ENCODE measurements around the gene NEO1. TPM values are rescaled to one million over a fixed set of nuclear protein-coding genes. Genes with fewer than 3 reads are reported as not detected.

NEO1 gene
- total and polyA plus RNA-seq, 9 of the 15 experiments (the other 6 are each of a cell fraction or from before 2014, with no cell fraction given), result 0.08 to 1.7 (median 0.48) TPM

- in situ Hi-C loops (cut with MboI) (no loop called here), intact Hi-C loops (cut with micrococcal nuclease) (no loop called here)
- TF ChIP-seq, protein P1, sequence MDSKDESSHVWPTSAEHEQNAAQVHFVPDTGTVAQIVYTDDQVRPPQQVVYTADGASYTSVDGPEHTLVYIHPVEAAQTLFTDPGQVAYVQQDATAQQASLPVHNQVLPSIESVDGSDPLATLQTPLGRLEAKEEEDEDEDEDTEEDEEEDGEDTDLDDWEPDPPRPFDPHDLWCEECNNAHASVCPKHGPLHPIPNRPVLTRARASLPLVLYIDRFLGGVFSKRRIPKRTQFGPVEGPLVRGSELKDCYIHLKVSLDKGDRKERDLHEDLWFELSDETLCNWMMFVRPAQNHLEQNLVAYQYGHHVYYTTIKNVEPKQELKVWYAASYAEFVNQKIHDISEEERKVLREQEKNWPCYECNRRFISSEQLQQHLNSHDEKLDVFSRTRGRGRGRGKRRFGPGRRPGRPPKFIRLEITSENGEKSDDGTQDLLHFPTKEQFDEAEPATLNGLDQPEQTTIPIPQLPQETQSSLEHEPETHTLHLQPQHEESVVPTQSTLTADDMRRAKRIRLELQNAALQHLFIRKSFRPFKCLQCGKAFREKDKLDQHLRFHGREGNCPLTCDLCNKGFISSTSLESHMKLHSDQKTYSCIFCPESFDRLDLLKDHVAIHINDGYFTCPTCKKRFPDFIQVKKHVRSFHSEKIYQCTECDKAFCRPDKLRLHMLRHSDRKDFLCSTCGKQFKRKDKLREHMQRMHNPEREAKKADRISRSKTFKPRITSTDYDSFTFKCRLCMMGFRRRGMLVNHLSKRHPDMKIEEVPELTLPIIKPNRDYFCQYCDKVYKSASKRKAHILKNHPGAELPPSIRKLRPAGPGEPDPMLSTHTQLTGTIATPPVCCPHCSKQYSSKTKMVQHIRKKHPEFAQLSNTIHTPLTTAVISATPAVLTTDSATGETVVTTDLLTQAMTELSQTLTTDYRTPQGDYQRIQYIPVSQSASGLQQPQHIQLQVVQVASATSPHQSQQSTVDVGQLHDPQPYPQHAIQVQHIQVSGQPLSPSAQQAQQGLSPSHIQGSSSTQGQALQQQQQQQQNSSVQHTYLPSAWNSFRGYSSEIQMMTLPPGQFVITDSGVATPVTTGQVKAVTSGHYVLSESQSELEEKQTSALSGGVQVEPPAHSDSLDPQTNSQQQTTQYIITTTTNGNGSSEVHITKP (IDR thresholded peaks at IDR 0.05; ENCODE audit: partially characterized antibody), result no peak
- TF ChIP-seq TBL1XR1 (IDR thresholded peaks at IDR 0.05; ENCODE audit: low read length in 2 of 2) (no peak), NR1H2 (CRISPR knock-in tag; IDR thresholded peaks at IDR 0.05) (no peak), PTRF (tag; IDR thresholded peaks at IDR 0.05) (no peak), TBP (optimal IDR thresholded peaks at IDR 0.05; ENCODE audit: low read depth, low read length) (no peak), CEBPG (CRISPR knock-in tag; IDR thresholded peaks at IDR 0.05) (no peak), CEBPG (tag; conservative IDR thresholded peaks at IDR 0.05 in 1 of 2, IDR thresholded peaks at IDR 0.05 in 1 of 2) (no peak), PRPF4 (IDR thresholded peaks at IDR 0.05; ENCODE audit: insufficient read depth, low read depth, low read length, poor library complexity, severe bottlenecking) (no peak), ZNF507 (tag; conservative IDR thresholded peaks at IDR 0.05) (no peak), STAT6 (CRISPR knock-in tag; IDR thresholded peaks at IDR 0.05) (no peak), HNRNPK (IDR thresholded peaks at IDR 0.05; ENCODE audit: low read depth, low read length, poor library complexity, severe bottlenecking) (no peak), TARDBP (IDR thresholded peaks at IDR 0.05) (no peak)
- TF ChIP-seq, protein P2, sequence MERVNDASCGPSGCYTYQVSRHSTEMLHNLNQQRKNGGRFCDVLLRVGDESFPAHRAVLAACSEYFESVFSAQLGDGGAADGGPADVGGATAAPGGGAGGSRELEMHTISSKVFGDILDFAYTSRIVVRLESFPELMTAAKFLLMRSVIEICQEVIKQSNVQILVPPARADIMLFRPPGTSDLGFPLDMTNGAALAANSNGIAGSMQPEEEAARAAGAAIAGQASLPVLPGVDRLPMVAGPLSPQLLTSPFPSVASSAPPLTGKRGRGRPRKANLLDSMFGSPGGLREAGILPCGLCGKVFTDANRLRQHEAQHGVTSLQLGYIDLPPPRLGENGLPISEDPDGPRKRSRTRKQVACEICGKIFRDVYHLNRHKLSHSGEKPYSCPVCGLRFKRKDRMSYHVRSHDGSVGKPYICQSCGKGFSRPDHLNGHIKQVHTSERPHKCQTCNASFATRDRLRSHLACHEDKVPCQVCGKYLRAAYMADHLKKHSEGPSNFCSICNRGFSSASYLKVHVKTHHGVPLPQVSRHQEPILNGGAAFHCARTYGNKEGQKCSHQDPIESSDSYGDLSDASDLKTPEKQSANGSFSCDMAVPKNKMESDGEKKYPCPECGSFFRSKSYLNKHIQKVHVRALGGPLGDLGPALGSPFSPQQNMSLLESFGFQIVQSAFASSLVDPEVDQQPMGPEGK (CRISPR knock-in tag; IDR thresholded peaks at IDR 0.05; ENCODE audit: borderline replicate concordance), result no peak
- Histone ChIP-seq H4K20me1 (replicated peaks; ENCODE audit: control insufficient read depth, insufficient read depth, low read length) (no peaks in the 10 kb centered on the region), H3K4me2 (ENCODE audit: insufficient read depth, low read length) (no peak overlapping the region), H3K4me3 (no peak overlapping the region), H3K27me3 (ENCODE audit: control insufficient read depth in 2 of 2, insufficient read depth in 2 of 2, low read length in 2 of 2) (peaks cover 3 to 9% of the 10 kb centered on the region in 2 experiments; a peak in 1 of 5 replicates), H3K9ac (ENCODE audit: insufficient read depth in 1 of 2, low read depth in 2 of 2, low read length in 2 of 2) (no peak overlapping the region), H3K79me2 (ENCODE audit: control insufficient read depth, insufficient read depth, low read length) (no peaks in the 10 kb centered on the region), H3K9me3 (replicated peaks; ENCODE audit: control insufficient read depth, insufficient read depth, low read depth, low read length) (no peaks in the 10 kb centered on the region), H3K27ac (ENCODE audit: extremely low read depth, low read depth, low read length) (no peak overlapping the region), H2AFZ (ENCODE audit: low read depth, low read length) (no peak overlapping the region), H3K36me3 (ENCODE audit: control insufficient read depth, insufficient read depth, low read length) (no peaks in the 10 kb centered on the region), H3K9me1 (ENCODE audit: control insufficient read depth, insufficient read depth, low read length) (no peaks in the 10 kb centered on the region), H3K4me1 (replicated peaks in 1 of 2; ENCODE audit: control insufficient read depth in 2 of 2, insufficient read depth in 2 of 2, low read length in 2 of 2) (no peaks in the 10 kb centered on the region)
- DNase-seq (ENCODE audit: extremely low read depth in 1 of 4, low spot score in 3 of 4) (no peak), ATAC-seq (no peak), FAIRE-seq (no peak)
- no TSS peak for BruUV-seq (replicated peaks)
- CTCF ChIA-PET (ENCODE audit: low intra/inter-chr PET ratio), result no interaction called here
- 0% methylated on average over 2 of the region's 2 CpGs for WGBS (ENCODE audit: insufficient coverage, low coverage, missing lambda C conversion rate)
- POLR2A ChIA-PET, result interaction anchor here (0.6 kb wide), 1 partner anchor 128 kb away, joined by 3 read pairs; no protein-coding TSS in a partner anchor
Measured at GRCh38 chr15:73231661-73232419, 179.6 kb downstream of the NEO1 start.
